ENCODE data around the gene CD6.

CD6 gene

GRCh38 chr11:61026121-61027031, 54.9 kb downstream of the CD6 start:
- DNase-seq (ENCODE audit: low spot score) = no peak

GRCh38 chr11:61027141-61027840, 55.8 kb downstream of the CD6 start:
- DNase-seq (ENCODE audit: low spot score) = no peak

DNA sequence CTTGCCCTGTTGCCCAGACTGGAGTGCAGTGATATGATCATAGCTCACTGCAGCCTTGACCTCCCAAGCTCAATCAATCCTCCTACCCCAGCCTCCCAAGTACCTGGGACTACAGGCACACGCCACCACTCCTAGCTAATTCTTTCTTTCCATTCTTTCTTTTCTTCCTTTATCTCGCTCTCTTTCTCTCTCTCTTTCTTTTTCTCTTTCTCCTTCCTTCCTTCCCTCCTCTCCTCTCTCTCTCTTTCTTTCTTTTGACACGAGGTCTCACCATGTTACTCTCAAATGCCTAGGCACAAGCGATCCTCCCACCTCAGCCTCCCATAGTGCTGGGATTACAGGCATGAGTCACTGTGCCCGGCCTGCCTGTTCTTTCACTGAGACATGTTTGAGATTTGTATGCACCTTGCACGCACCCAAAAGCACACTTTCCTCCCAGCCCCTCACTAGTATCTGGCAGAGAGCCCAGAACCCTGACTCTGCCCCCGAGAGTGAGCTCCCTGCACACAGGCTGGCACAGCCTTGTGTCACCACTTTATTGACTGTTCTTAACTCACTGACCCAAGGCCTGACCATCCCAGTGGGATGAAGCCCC, 56.8 kb downstream of the CD6 start:
- DNase-seq (ENCODE audit: low spot score) = no peak

- DNase-seq (ENCODE audit: low spot score) = no peak
These were observed 61.3 kb downstream of the CD6 start for GRCh38 chr11:61032824-61033223.

DNA sequence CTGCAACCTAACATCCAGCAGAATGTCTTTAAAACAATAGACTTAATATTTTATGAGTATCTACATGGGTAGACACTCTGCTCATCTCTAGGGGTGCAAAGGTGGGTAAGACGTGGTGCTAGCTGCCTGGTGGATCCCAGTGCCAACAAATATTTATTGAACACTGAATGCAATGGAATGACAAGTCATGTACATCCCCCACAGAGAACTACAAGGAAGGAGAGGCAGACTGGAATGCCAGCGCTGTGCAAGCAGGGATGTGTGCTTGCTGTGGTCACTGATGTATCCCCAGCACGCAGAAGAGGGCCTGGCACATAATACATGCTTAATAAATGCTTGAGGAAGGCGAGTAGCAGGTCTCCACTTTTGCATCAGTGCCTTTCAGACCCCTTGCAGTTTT, 61.9 kb downstream of the CD6 start:
- no peak for DNase-seq (ENCODE audit: low spot score)

DNA sequence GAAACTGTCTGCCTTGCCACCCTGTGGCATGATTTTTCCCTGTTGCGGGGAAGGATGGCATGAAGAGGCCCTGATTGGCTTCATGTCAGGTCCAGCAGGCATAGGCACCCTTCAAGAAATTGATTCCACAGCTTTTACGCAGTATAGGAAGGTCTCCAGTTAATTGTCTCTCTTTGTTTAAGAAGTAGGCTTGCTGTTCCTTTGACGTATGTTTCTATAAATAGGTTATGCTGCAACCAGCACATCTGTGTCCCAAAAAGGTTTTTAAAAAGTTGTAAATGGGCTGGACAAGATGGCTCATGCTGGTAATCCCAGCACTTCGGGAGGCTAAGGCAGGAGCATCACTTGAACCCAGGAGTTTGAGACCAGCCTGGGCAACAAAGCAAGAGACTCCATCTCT, 62.6 kb downstream of the CD6 start:
- DNase-seq (ENCODE audit: low spot score) = no peak

GRCh38 chr11:61034704-61035525, 63.4 kb downstream of the CD6 start:
- no peak for DNase-seq (ENCODE audit: low spot score)

DNA sequence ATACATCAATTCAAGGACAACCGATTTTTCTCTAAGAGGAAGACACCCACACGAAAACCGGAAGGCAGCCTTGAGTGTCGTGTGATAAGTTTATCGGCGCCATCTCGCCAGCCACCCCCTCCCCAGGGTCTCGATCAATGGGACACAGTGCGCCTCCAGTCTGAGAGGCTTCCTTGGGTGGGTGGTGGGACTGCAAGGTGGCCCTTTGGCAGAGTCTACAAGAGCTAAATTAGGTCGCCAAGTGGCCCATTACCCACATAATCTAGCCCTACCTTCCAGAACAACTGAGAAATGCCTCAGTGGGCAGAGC, 64.0 kb downstream of the CD6 start:
- DNase-seq (ENCODE audit: low spot score) = no peak

DNA sequence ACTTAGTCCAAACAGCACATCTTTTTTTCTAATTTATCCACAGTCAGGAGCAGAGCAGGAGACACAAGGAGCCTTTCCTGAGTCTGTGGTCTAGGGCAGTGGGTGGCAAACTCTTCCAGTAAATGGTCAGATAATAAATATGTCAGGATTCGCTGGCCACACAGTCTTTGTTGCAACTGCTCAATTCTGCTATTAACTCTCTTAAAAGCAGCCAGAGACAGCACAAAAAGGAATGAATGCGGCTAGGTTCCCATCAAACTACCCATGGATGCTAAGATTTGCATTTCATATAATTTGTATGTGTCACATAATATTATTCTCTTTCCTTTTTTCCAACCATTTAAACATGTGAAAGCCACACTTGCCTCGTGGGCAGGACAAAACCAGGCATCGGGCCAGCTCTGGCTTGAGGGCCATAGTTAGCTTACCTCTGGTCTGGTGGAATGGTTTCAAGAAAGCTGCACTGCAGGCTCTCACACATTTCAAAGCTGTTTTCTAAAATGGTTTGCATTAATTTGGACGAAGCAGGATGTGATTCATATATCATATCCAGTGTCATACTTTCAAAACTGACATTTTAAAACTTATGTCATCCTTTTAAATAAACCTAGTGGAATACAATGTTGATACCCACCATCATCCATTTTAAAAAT, 66.1 kb downstream of the CD6 start:
- peak; percentile 34 for DNase-seq (ENCODE audit: low spot score)

DNA sequence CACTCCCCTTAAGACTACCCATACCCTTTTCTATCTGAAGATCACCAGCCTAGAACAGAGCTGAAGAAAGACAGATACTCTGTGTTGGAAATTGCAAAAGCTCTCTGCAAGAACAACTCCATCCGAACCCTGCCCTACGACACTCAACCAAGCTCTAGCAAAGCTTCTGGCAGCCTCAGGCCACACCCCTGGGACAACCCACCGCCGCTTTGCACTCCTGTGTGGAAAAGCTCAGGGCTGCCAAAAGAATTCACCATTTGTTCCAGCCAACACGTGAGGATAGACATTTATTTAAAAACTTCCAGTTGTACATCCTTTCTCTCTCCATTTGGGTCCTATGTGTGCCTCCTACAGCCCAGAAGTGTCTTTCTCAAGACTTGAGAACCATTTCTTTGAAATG, 68.4 kb downstream of the CD6 start:
- DNase-seq (ENCODE audit: low spot score) = no peak

DNA sequence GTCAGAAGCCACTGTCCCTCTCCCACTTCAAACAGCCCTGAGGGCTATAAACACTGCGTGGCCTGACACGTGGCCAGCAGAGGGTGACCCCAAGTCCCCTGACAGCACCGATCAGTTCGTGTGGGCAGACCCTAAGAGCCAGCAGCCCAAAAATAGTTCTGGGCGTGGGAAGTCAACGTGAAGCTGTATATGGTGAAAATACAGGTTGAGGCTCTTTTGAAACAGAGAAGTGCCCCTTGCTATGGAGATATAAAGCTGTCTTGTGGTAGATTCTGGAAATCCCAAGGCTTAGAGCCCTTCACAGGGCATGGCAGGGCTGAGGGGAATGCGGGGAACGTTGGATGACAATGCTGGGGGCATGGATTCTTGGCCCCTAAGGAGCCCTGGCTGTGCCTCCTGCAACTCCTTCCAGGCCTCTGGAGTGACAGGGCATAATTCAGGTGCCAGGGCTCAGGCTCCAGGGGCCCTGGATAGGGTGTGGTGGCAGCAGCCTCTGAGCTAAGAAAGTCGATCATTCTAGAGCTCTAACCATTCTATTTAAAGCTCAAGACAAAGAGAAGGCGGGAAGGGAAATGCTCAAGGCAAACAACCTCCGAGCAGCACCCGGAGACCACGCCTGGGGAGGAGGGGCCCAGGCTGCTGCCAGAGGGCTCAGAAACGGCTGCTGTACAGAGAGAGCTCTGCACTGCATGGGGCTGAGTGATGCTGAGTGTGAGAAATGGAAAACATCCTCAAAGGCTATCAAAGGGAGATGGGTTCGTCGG, 70.5 kb downstream of the CD6 start:
- peak; percentile 19 for DNase-seq (ENCODE audit: low spot score)

DNA sequence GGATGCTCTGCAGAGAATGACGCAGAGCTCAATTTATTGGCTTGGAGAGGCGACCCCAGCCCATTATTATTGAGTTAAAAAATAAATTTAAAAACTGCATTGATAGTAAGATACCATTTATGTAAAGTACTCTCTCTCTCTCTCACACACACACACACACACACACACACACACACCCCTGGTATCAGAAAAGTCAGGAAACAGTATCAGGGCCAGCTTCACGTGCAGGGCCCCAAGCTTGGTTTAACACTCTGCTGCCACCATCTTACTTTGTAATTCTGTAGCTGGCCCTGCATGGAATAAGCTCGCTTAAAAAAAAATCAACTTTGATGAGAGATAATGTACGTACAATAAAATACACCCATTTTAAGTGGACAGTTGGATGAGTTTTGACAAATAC, 71.1 kb downstream of the CD6 start:
- no peak for DNase-seq (ENCODE audit: low spot score)

DNA sequence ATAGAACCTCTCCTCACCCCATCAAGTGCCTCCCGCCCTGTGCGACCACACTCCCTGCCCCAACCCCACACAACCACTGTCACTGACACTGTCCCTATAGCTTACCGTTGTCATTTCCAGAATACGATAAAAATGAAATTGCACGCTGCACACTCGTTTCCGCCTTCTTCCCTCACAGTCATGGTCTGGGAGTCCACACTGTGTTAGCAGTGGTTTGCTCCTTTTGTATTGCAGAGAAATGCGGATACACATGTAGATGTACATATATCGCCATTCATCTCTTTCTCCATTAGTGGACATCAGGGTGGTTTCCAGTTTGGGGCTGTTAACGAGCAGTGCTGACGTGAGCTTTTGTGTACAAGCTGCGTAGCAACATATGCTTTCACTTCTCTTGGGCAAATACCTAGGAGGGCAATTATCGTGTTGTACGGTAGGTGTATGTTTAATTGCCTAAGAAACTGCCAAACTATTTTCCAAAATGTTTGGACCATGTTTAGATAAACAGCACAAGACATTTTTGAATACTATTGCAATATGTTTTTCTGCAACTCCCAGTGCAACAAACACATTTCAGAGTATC, 71.6 kb downstream of the CD6 start:
- no peak for DNase-seq (ENCODE audit: low spot score)

DNA sequence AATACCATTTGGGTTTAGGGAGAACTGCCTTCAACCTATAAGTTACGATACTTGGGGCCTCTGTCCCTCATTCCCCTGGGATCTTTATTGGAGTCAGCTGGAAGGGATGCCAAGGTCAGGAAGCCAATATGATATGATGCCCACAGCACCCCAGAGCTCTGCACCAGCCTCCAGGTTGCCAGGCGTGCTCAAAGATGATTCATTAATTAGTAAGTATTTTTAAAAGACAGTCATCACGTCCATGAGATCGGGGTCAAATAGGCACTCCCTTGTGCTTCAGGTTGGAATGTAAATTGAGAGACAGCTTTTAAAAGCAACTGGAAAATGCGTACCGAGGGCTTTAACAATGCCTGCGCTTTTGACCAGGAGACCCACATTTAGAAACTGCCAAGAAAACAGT, 73.8 kb downstream of the CD6 start:
- no peak for DNase-seq (ENCODE audit: low spot score)

GRCh38 chr11:61046833-61047232, 75.4 kb downstream of the CD6 start:
- DNase-seq (ENCODE audit: low spot score) = no peak

- no peak for DNase-seq (ENCODE audit: low spot score)
These were observed 77.0 kb downstream of the CD6 start for GRCh38 chr11:61048368-61049062.

- DNase-seq (ENCODE audit: low spot score) = no peak
These were observed 77.5 kb downstream of the CD6 start for GRCh38 chr11:61049063-61049377.

DNA sequence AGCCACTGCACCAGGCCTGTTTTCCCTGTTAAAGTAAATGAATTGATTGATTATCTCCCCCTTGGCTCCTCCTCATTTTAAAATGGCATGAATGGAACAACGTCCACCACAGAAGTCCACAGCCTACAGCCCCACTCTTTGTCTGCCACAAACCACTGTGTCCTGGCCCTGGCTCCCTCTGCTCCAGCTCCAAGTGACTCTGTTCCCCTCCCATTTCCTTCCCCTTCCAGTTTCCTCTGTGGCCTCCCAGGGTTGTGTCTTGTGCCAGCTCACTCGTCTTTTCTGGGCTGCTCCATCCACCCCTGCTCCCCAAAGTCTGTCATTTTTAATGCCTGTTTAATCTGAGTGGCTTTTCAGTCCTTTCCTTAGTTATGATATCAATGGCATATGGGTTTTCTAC, 78.4 kb downstream of the CD6 start:
- DNase-seq (ENCODE audit: low spot score) = peak; percentile 28

- no peak for DNase-seq (ENCODE audit: low spot score)
These were observed 80.9 kb downstream of the CD6 start for GRCh38 chr11:61052182-61052972.

All from kidney capillary endothelial cell (primary cell).